Keratinocyte (primary cell): ENCODE measurements around the gene SKIDA1. TPM values are rescaled to one million over a fixed set of nuclear protein-coding genes. Genes with fewer than 3 reads are reported as not detected.

Experiments used
- DNase-seq: peaks from one replicate; pipeline ENCODE4 v3.0.0-alpha.2; 2011; ENCODE audit warnings: low read depth, missing footprints, low spot score
- FAIRE-seq: peaks from 2 replicates; lab custom pipeline; 2011; peaks lifted over from hg19 to GRCh38; lab: Jason Lieb, UNC
- H2AFZ ChIP-seq: 2 replicates; pipeline ENCODE4 v1.6.0; 2012; ENCODE audit warnings: low read length, control low read depth, inconsistent platforms; ENCODE audit not compliant: control insufficient read depth
- H3K27ac ChIP-seq: 2 replicates; pipeline ENCODE4 v1.5.1; 2011; ENCODE audit warnings: low read length; ENCODE audit not compliant: control insufficient read depth, insufficient read depth
- H3K27me3 ChIP-seq: 3 replicates; pipeline ENCODE4 v1.6.0; 2011; ENCODE audit warnings: low read length; ENCODE audit not compliant: control insufficient read depth, insufficient read depth; ENCODE audit errors: extremely low read depth
- H3K36me3 ChIP-seq, 2 experiments: 2 replicates in 1 of 2; 3 replicates in 1 of 2; pipeline ENCODE4 v1.5.1; 2011; ENCODE audit warnings: low read length in 2 of 2, mild to moderate bottlenecking in 1 of 2; ENCODE audit not compliant: control insufficient read depth in 2 of 2, insufficient read depth in 2 of 2; ENCODE audit errors: extremely low read depth in 1 of 2
- H3K4me1 ChIP-seq: 3 replicates; pipeline ENCODE4 v1.5.1; 2011; ENCODE audit warnings: low read length; ENCODE audit not compliant: control insufficient read depth, insufficient read depth; ENCODE audit errors: extremely low read depth
- H3K4me2 ChIP-seq: 3 replicates; pipeline ENCODE4 v1.6.0; 2011; ENCODE audit warnings: low read depth, low read length; ENCODE audit not compliant: control insufficient read depth, insufficient read depth; ENCODE audit errors: extremely low read depth
- H3K4me3 ChIP-seq, 3 experiments: fragments of 200-600 bp in 1 of 3; sonication (generic) in 1 of 3; 2 replicates in 2 of 3; 3 replicates in 1 of 3; pipeline ENCODE4 v1.5.1; 2011 to 2016; ENCODE audit warnings: low read length in 3 of 3, mild to moderate bottlenecking in 3 of 3, control low read depth in 2 of 3, inconsistent platforms in 1 of 3, low read depth in 1 of 3, mixed read lengths in 1 of 3, mixed run types in 1 of 3, moderate library complexity in 1 of 3; ENCODE audit not compliant: control insufficient read depth in 2 of 3, insufficient read depth in 2 of 3; ENCODE audit errors: extremely low read depth in 1 of 3
- H3K79me2 ChIP-seq: 2 replicates; pipeline ENCODE4 v1.6.0; 2012; ENCODE audit warnings: low read length; ENCODE audit not compliant: control insufficient read depth, insufficient read depth
- H3K9ac ChIP-seq: 3 replicates; pipeline ENCODE4 v1.6.0; 2011; ENCODE audit warnings: low read length; ENCODE audit not compliant: control insufficient read depth, insufficient read depth; ENCODE audit errors: extremely low read depth
- H3K9me1 ChIP-seq: 3 replicates; pipeline ENCODE4 v1.6.0; 2011; ENCODE audit warnings: low read length; ENCODE audit not compliant: control insufficient read depth, insufficient read depth; ENCODE audit errors: extremely low read depth
- H3K9me3 ChIP-seq: 2 replicates; pipeline ENCODE4 v1.5.1; 2012; ENCODE audit warnings: low read depth, low read length; ENCODE audit not compliant: control insufficient read depth
- H4K20me1 ChIP-seq: 3 replicates; pipeline ENCODE4 v1.6.0; 2011; ENCODE audit warnings: low read length; ENCODE audit not compliant: control insufficient read depth, insufficient read depth; ENCODE audit errors: extremely low read depth
- CTCF ChIP-seq, 3 experiments: IDR thresholded peaks in 1 of 3; conservative IDR thresholded peaks in 1 of 3; optimal IDR thresholded peaks in 1 of 3; 2 replicates in 2 of 3; 3 replicates in 1 of 3; pipeline versions ENCODE3 to v1.5.1; 2011; ENCODE audit warnings: low read length in 3 of 3, mild to moderate bottlenecking in 3 of 3, moderate library complexity in 2 of 3, control low read depth in 1 of 3, inconsistent platforms in 1 of 3; ENCODE audit not compliant: insufficient read depth in 2 of 3; ENCODE audit errors: extremely low read depth in 1 of 3
- EZH2 ChIP-seq: IDR thresholded peaks from one replicate; pipeline ENCODE4 v1.6.1; 2012; ENCODE audit warnings: inconsistent platforms, mild to moderate bottlenecking, low read length, moderate library complexity
- dilution Hi-C: fragments of 300-500 bp; cut with MboI; formaldehyde crosslinking; loops from one replicate; pipeline ENCODE4 v1.7.0; 2020; ENCODE audit warnings: low sequenced_read_pairs; ENCODE audit not compliant: extremely low pct_ligation_motif_present
- polyA plus RNA-seq, 5 experiments: library from polyadenylated mRNA; depleted of rRNA in 3 of 5; stranded (reverse) in 3 of 5; stranded (forward) in 1 of 5; unstranded in 1 of 5; fragments of >200 nt; gene quantifications; 1 replicate in 1 of 5; 2 replicates in 3 of 5; 3 replicates in 1 of 5; pipeline versions ENCODE4 v1.2.1 to v1.2.3, GENCODE V29; 2011 to 2012; ENCODE audit warnings: missing spikeins in 2 of 5, low read depth in 1 of 5, low replicate concordance in 1 of 5

SKIDA1 gene
- polyA plus RNA-seq, 1 donor (not counting 4 experiments of a cell fraction or from before 2014, with no cell fraction given), result 0.13 TPM

- dilution Hi-C loops, result no loop called here
- FAIRE-seq, result no peak
Observed at GRCh38 chr10:21473135-21473534, 52.3 kb downstream of the SKIDA1 start.

GRCh38 chr10:21468086-21468485, 57.4 kb downstream of the SKIDA1 start:
- TF ChIP-seq EZH2 (no peak), CTCF (optimal IDR thresholded peaks at IDR 0.05 in 1 of 3, IDR thresholded peaks at IDR 0.05 in 1 of 3, conservative IDR thresholded peaks at IDR 0.05 in 1 of 3; ENCODE audit: extremely low read depth in 1 of 3, insufficient read depth in 2 of 3, low read length in 3 of 3) (no peak)

More at GRCh38 chr10:21473135-21473534, 52.3 kb downstream of the SKIDA1 start:
- Histone ChIP-seq H3K9ac (no peak overlapping the region), H3K27me3 (no peaks in the 10 kb centered on the region), H2AFZ (no peak overlapping the region), H3K4me2 (no peak overlapping the region), H3K9me3 (no peaks in the 10 kb centered on the region), H3K36me3 (no peaks in the 10 kb centered on the region), H3K79me2 (no peaks in the 10 kb centered on the region), H3K9me1 (no peaks in the 10 kb centered on the region), H4K20me1 (no peaks in the 10 kb centered on the region), H3K4me1 (no peaks in the 10 kb centered on the region), H3K27ac (no peak overlapping the region), H3K4me3 (no peak overlapping the region)
- no peak for TF ChIP-seq CTCF (optimal IDR thresholded peaks at IDR 0.05 in 1 of 3, IDR thresholded peaks at IDR 0.05 in 1 of 3, conservative IDR thresholded peaks at IDR 0.05 in 1 of 3; ENCODE audit: extremely low read depth in 1 of 3, insufficient read depth in 2 of 3, low read length in 3 of 3)
- TF ChIP-seq EZH2, result no peak
- DNase-seq, result no peak

More at GRCh38 chr10:21468086-21468485, 57.4 kb downstream of the SKIDA1 start:
- Histone ChIP-seq H3K9me1 (no peaks in the 10 kb centered on the region), H3K4me1 (no peaks in the 10 kb centered on the region), H3K9ac (no peak overlapping the region), H3K9me3 (no peaks in the 10 kb centered on the region), H3K4me2 (no peak overlapping the region), H4K20me1 (no peaks in the 10 kb centered on the region), H3K4me3 (no peak overlapping the region), H3K79me2 (no peaks in the 10 kb centered on the region), H3K27ac (no peak overlapping the region), H3K36me3 (no peaks in the 10 kb centered on the region), H3K27me3 (no peaks in the 10 kb centered on the region), H2AFZ (no peak overlapping the region)
- dilution Hi-C loops, result no loop called here
- DNase-seq (no peak), FAIRE-seq (no peak)
